Gastrocnemius medialis (tissue), 4 donors: ENCODE measurements around the gene TELO2. TPM values are rescaled to one million over a fixed set of nuclear protein-coding genes. Genes with fewer than 3 reads are reported as not detected.

Experiments used
- ATAC-seq, 2 donors: fragments of 150-250 bp; one replicate each; pipeline ENCODE4 v1.9.1; 2016
- DNase-seq, 2 donors: peaks; one replicate each; pipeline ENCODE4 v3.0.0-alpha.2; 2019
- H3K27ac ChIP-seq, 4 donors: fragments of 200-600 bp; sonication (generic); 1 replicate in 1 of 4; 2 replicates in 3 of 4; pipeline ENCODE4 v1.5.1; 2016 to 2018; ENCODE audit warnings: mild to moderate bottlenecking in 2 of 4, moderate library complexity in 1 of 4
- H3K27me3 ChIP-seq, 3 donors: fragments of 200-600 bp; sonication (generic) in 2 of 3; 1 replicate in 1 of 3; 2 replicates in 2 of 3; pipeline versions ENCODE4 v1.5.1 to v1.6.0; 2016 to 2019; ENCODE audit warnings: mild to moderate bottlenecking in 1 of 3, moderate library complexity in 1 of 3
- H3K36me3 ChIP-seq, 2 donors: fragments of 200-600 bp; sonication (generic) in 1 of 2; one replicate each; pipeline ENCODE4 v1.5.1; 2017 to 2018
- H3K4me1 ChIP-seq, 2 donors: fragments of 200-600 bp; sonication (generic) in 1 of 2; one replicate each; pipeline ENCODE4 v1.5.1; 2016 to 2017; ENCODE audit warnings: mild to moderate bottlenecking in 2 of 2
- H3K4me3 ChIP-seq, 4 donors: fragments of 200-600 bp; sonication (generic) in 3 of 4; 1 replicate in 1 of 4; 2 replicates in 3 of 4; pipeline ENCODE4 v1.5.1; 2016 to 2019; ENCODE audit warnings: mild to moderate bottlenecking in 2 of 4
- H3K9me3 ChIP-seq, 3 donors: fragments of 200-600 bp; sonication (generic) in 2 of 3; 1 replicate in 1 of 3; 2 replicates in 2 of 3; pipeline ENCODE4 v1.5.1; 2016 to 2019
- CTCF ChIP-seq, 5 experiments: fragments of 450-650 bp in 3 of 5; fragments of 200-600 bp in 2 of 5; sonication (generic) in 2 of 5; IDR thresholded peaks in 4 of 5; conservative IDR thresholded peaks in 1 of 5; 1 replicate in 4 of 5; 2 replicates in 1 of 5; pipeline ENCODE4 v1.5.1; 2016 to 2019; ENCODE audit warnings: antibody characterized with exemption in 5 of 5, mild to moderate bottlenecking in 3 of 5, moderate library complexity in 3 of 5
- POLR2A ChIP-seq, 2 donors: fragments of 450-650 bp; IDR thresholded peaks; one replicate each; pipeline ENCODE4 v1.6.1; 2017; ENCODE audit warnings: antibody characterized with exemption in 2 of 2, mild to moderate bottlenecking in 2 of 2, moderate library complexity in 2 of 2
- in situ Hi-C, 4 donors: fragments of 200-750 bp; cut with MboI; loops; one replicate each; pipeline versions ENCODE4 v1.15.0 to v1.8.0; 2017; ENCODE audit warnings: low sequenced_read_pairs in 4 of 4
- intact Hi-C: fragments of 100-400 bp; cut with DNase I; formaldehyde crosslinking; loops from one replicate; pipeline ENCODE4 v1.15.1; 2023; ENCODE audit warnings: low total_unique reads
- total RNA-seq, 4 donors: library from RNA; depleted of rRNA; stranded (reverse); fragments of >200 nt; gene quantifications; one replicate each; pipeline versions ENCODE4 v1.1.0 to v1.2.3, GENCODE V29; 2016

The TELO2 gene
- total RNA-seq, 4 donors from 2014 or later: 2.9 to 11.2 (median 9.8) TPM

- intact Hi-C loops: loop anchor here (1.0 to 10.0 kb wide), 8 partner anchors 18 to 211 kb away; partner anchors contain the start of genes CLCN7, CRAMP1, IFT140 and MAPK8IP3
- Histone ChIP-seq H3K9me3 (no peaks in the 10 kb centered on the region), H3K4me3 (peak overlapping the region; percentile 78 to 95 (median 83)), H3K27me3 (no peaks in the 10 kb centered on the region), H3K27ac (peak overlapping the region; percentile 84 to 98 (median 92)), H3K36me3 (peaks cover 0 to 36% of the 10 kb centered on the region in 2 donors), H3K4me1 (peaks cover 15 to 20% of the 10 kb centered on the region in 2 donors)
- ATAC-seq (peak; percentile 3 to 13), DNase-seq (no peak)
- TF ChIP-seq CTCF (IDR thresholded peaks at IDR 0.05 in 4 of 5, conservative IDR thresholded peaks at IDR 0.05 in 1 of 5) (no peak), POLR2A (IDR thresholded peaks at IDR 0.05) (no peak)
- in situ Hi-C loops: no loop called here
These were observed 560 bp downstream of the TELO2 start for GRCh38 chr16:1493746-1494094.

- peak; percentile 27 to 69 (median 58) for TF ChIP-seq CTCF (IDR thresholded peaks at IDR 0.05 in 4 of 5, conservative IDR thresholded peaks at IDR 0.05 in 1 of 5)
- TF ChIP-seq POLR2A (IDR thresholded peaks at IDR 0.05): no peak
- no peaks in the 10 kb centered on the region for H3K9me3 ChIP-seq
- H3K36me3 ChIP-seq: peaks cover 0 to 41% of the 10 kb centered on the region in 2 donors
- H3K4me3 ChIP-seq: peak overlapping the region; percentile 78 to 95 (median 83)
- peaks cover 15 to 20% of the 10 kb centered on the region in 2 donors for H3K4me1 ChIP-seq
- ATAC-seq: peak; percentile 46 to 55
- no peaks in the 10 kb centered on the region for H3K27me3 ChIP-seq
- peak overlapping the region; percentile 84 to 98 (median 92) for H3K27ac ChIP-seq
- in situ Hi-C loops (no loop called here), intact Hi-C loops (loop anchor here (2.0 to 10.0 kb wide), 6 partner anchors 37 to 211 kb away; partner anchors contain the start of genes CRAMP1, IFT140 and MAPK8IP3)
- peak; percentile 53 to 74 for DNase-seq
These were observed 1.0 kb downstream of the TELO2 start for GRCh38 chr16:1494129-1494640.

GRCh38 chr16:1494711-1495110, 1.6 kb downstream of the TELO2 start:
- in situ Hi-C loops: no loop called here
- peaks cover 0 to 46% of the 10 kb centered on the region in 2 donors for H3K36me3 ChIP-seq
- H3K27me3 ChIP-seq: no peaks in the 10 kb centered on the region
- H3K27ac ChIP-seq: peak overlapping the region; percentile 84 to 98 (median 92)
- peak in 1 of 2 donors; percentile 23 for ATAC-seq
- intact Hi-C loops: loop anchor here (2.0 to 10.0 kb wide), 6 partner anchors 36 to 210 kb away; partner anchors contain the start of genes CRAMP1, IFT140 and MAPK8IP3
- H3K9me3 ChIP-seq: no peaks in the 10 kb centered on the region
- peak; percentile 26 to 56 for DNase-seq
- peak overlapping the region in 2 of 4 donors; percentile 78 to 81 for H3K4me3 ChIP-seq
- TF ChIP-seq CTCF (IDR thresholded peaks at IDR 0.05 in 4 of 5, conservative IDR thresholded peaks at IDR 0.05 in 1 of 5): no peak
- no peak for TF ChIP-seq POLR2A (IDR thresholded peaks at IDR 0.05)
- H3K4me1 ChIP-seq: peaks cover 15 to 20% of the 10 kb centered on the region in 2 donors

- no peaks in the 10 kb centered on the region for H3K27me3 ChIP-seq
- H3K9me3 ChIP-seq: no peaks in the 10 kb centered on the region
- peaks cover 15 to 20% of the 10 kb centered on the region in 2 donors for H3K4me1 ChIP-seq
- no peak overlapping the region for H3K4me3 ChIP-seq
- in situ Hi-C loops (no loop called here), intact Hi-C loops (loop anchor here (2.0 to 10.0 kb wide), 2 partner anchors 35 to 209 kb away; partner anchors contain the start of gene MAPK8IP3)
- peak overlapping the region; percentile 84 to 98 (median 92) for H3K27ac ChIP-seq
- no peak for ATAC-seq
- TF ChIP-seq POLR2A (IDR thresholded peaks at IDR 0.05): no peak
- no peak for TF ChIP-seq CTCF (IDR thresholded peaks at IDR 0.05 in 4 of 5, conservative IDR thresholded peaks at IDR 0.05 in 1 of 5)
- no peak for DNase-seq
- peaks cover 0 to 52% of the 10 kb centered on the region in 2 donors for H3K36me3 ChIP-seq
These were observed 2.2 kb downstream of the TELO2 start for GRCh38 chr16:1495211-1495888.
